AG08396 (cell line): ENCODE measurements around the gene NEIL1.

ENCODE experiments used
- DNase-seq: peaks from one replicate; pipeline ENCODE4 v3.0.0; 2012; ENCODE audit warnings: low spot score, mixed read lengths

The NEIL1 gene

DNA sequence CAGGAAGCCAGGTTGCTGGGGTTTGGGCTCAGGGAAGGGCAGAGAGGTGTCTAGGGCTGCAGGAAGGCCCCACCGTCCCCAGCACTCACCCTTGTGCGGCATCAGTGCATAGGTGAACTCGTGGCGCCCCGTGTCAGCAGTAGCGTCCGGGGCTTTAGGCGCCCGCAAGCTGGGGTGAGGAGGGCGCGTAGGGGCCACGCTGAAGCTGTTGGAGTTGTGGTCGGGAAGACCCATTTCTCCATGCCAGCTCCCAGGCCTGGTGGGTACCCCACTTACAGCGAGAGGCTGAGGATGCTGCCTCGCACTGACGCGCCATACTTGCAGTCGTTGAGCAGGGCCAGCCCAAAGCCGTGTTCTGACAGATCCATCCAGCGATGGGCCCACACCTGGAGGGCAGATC is 9.7 kb downstream of the NEIL1 start:
- no peak for DNase-seq

DNA sequence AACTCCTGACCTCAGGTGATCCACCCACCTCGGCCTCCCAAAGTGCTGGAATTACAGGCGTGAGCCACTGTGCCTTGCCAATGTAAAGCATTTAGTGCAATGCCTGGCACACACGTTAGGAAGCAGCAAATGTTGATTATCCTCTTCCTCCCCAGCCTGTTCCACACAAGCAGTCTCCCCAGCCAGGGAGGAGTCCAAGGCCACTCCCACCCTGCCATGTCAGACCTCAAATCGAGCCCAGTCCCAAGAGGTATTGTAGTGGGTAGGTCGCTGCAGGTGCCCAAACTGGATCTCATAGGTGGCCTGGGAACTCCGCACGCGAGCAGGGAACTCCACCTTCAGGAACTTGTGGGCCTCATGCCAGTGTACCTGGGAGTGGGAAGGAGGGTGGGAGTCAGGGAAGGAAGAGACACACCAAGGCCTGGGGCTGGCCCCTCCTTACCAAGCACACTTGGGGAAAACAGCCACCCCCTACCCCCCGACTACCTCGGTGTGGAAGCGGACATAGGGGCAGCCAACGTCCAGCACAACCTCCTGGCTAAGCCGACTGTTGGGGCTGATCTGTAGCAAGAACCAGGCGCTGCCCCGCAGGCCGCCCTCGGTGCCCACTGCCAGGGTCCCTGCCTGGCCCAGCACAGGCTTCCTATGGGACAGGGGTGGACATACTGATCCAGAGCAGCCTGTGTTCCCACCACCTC is 11.3 kb downstream of the NEIL1 start:
- no peak for DNase-seq

- DNase-seq, result no peak
These were observed 12.1 kb downstream of the NEIL1 start for GRCh38 chr15:75358771-75359536.

DNA sequence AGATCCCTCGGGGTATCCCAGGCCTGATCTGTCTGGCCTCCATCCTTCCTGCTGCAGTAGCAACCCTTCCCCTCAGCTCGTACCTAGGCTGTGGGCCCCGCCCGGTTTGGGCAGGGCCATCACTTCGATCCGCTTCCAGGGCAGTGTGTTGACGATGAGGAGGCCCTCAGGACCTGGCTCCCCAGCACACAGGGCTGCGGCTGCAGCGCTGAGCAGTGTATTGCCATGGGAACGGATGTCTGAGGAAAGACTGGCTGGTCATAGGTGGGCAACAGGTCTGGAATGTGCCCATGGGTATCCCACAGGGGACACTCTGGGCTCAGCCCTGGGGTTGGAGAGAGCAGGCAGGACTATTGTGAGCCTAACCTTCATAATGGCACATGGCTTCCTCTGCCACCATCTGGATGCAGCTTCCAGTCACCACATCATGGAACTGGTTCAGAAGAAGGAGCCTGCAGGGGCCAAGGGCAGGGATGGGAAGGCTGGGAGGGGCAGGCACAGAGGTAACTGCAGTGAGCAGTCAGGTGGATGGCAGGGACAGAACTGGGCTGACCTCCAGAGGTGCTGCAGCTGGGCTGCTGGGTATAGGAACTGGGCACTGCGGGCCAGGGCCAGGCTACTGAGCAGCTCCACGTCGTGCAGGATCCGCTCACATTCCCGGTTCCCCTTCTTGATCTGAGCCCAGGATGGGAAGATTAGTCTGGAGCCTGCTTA is 12.9 kb downstream of the NEIL1 start:
- DNase-seq, result no peak

DNA sequence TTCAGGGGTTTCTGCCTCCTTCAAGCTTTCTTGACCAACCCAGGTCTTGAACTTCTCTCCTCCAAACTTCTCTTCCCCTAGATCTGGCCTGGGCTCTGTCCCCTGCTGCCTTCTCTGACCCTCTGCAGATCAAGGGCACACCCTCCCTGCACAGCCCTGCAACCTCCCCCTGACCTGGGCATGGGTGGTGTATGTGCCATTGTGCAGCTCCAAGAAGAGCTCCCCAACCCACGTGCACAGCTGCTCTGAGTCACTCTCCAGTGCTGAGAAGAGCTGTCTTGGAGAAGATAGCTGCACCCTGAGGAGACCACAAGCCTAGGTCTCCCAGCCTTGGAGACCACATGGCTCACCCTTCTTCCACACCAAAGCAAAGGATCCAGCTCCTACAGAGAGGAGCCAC is 13.6 kb downstream of the NEIL1 start:
- DNase-seq, result peak; percentile 9

GRCh38 chr15:75360856-75361255 is 14.0 kb downstream of the NEIL1 start:
- no peak for DNase-seq

DNA sequence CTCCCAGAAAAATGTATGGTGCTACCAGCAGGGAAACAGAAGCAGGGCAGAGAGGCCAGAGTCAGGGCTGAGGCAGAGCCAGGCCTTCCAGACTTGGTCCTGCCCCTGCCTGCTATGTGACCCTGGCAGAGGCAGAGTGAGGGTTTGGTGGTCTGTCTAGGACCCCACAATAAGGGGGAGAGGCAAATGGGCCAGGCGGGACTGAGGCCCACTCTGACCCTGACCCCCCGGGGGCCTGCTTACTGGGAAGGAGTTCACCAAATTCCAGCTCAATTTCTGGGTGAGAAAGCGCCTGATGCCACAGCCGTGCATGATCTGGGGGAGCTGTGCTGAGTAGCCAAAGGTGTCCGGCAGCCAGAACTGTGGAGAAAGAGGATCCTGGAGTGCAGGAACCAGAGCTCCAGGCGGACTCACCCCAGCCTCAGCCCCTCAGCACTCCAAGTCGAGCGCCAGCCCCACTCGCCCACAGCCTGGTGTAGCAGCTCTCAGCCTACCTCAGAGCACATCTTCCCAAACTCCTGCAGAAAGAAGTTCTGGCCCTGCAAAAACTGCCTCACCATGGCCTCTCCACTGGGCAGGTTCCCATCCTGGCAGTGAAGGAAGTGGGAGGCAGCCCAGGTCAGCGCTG is 14.6 kb downstream of the NEIL1 start:
- no peak for DNase-seq

DNA sequence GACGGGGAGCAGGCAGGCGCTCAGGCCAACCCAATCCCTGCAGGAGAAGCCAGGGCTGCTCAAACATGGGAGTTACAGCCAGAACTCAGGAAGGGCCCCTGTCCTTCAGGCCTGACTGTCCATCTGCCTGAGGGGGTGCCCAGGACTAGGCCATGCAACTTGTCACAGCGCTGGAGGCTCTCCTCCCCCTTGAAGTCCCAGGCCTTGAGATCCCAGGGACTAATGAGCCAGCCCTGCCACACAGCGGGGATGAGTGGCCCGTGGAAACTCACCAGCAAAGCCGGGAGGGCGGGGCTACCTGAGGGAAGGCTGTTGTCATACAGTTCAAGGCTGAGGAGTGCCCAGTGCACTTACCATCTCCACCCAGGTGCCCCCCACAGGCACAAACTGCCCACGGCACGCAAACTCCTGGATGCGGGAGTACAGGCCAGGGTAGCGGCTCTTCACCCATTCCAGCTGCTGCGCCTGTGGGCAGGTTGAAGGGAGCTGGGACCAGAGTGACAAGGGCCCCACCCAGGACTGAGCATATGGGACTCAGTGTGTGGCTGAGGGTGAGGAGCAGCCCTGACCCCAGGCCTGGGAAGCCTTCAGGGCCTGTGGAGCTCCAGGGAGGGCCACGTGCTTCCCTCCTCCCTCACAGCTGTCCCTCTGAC is 15.3 kb downstream of the NEIL1 start:
- DNase-seq, result no peak

DNA sequence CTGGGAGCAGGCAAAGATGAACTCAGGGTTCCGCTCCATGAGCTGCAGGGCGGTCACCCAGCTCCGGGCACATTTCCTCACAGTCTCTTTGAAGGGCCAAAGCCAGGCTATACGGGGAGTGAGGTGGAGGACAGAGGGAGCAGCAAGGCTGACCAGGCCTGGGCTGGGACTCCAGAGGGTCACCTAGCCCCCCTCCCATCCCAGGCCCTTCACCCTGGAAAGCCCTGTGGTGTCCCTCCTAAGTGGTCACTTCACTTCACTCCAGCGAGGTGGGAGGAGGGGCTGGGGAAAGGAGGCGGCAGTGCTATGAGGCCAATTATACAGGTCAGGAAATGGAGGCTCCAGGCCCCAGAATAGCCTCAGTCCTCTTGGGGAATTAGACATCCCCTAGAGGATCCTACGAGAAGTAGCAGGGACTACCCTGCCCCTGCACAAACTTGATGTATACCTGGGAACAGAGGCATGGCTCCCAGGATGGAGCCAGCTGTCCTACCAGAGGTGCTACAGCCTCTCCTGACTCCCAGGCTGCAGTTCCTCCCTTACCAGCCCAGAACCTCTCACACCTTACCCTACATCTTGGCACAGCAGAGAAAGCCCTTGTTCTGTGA is 15.9 kb downstream of the NEIL1 start:
- no peak for DNase-seq

GRCh38 chr15:75363786-75364185 is 16.9 kb downstream of the NEIL1 start:
- no peak for DNase-seq

GRCh38 chr15:75364881-75365280 is 18.0 kb downstream of the NEIL1 start:
- no peak for DNase-seq

DNA sequence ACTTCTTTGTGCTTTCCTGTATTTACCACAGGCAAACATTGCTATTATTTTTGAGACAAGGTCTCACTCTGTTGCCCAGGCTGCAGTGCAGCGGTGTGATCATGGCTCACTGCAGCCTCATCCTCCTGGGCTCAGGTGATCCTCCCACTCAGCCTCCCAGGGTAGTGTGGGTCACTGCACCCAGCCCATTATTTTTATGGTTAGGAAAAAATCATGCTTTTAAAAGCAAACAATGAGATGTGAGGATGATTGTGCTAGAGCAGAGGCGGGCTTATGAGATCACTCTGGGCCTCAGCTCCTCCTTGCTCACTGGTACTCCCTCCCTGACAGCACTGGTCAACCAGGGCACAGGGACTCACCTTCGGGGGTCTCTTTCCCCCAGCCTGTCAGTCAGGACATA is 19.3 kb downstream of the NEIL1 start:
- DNase-seq, result no peak

DNA sequence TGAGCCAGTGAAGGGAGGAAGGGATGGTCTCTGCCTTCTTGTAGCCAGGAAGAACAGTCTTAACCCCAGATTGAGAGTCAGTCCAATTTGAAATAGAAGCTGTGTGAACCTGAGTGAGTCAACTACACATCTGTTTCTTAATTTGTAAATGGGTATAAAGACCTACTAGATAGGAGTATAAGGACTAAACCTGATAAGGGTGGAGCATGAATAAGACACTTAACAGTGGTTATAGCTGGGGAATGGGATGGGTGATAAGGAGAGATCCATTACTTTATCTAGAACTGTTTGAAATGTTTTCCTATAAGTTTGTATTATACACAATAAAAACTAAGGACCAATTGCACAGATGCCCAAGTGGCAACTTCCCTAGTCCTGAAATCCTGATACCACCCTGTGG is 20.2 kb downstream of the NEIL1 start:
- DNase-seq, result no peak

GRCh38 chr15:75367406-75367912 is 20.6 kb downstream of the NEIL1 start:
- no peak for DNase-seq

DNA sequence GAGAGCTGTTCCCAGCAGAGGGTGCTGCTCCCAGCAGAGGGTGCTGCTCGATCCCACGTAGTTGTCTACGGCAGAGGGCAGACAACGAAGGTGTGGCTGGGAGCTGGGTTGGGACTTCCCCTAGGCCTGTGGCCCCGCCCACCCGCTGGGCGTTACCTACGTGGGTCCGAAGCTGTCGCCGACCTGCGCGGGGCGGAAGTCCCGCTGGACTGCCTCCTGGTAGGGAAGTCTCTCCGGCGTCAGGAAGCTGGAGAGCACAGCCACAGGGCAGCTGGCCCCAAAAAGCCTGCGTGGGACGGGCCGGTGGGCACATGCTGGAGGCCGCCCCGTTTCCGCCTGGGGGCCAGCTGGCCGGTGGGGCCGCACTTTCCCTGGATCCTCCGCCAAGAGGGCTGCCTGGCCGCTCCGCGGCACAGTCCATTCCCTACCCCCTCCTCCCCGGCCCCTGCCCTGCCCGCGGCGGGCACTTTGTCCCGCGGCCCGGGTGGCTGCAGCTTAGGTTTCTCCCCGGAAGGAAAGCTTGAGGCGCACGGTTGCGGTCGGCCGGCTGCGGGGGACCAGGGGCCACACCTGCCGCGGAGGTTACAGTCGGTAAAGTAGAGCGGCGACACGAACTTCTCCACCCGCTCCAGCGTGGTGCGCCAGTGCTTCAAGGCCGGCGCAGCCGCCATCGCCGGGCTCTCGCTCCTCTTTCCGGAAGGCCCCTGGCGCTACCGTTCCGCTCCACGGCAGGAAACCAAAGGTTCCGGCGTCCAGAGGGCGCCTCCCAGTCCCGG is 21.3 kb downstream of the NEIL1 start, which contains the start of gene MAN2C1:
Gene MAN2C1, minus strand, starts transcription at position 695 of the 776 bp plus-strand sequence. Its CDS starts 24 bp downstream, at position 671.
- peak; percentile 94 for DNase-seq

- peak; percentile 21 for DNase-seq
These were observed 21.9 kb downstream of the NEIL1 start for GRCh38 chr15:75368689-75369239.

GRCh38 chr15:75369897-75370581 is 23.2 kb downstream of the NEIL1 start:
- DNase-seq, result no peak

- DNase-seq, result no peak
These were observed 24.6 kb downstream of the NEIL1 start for GRCh38 chr15:75371486-75371885.

- DNase-seq, result no peak
These were observed 25.3 kb downstream of the NEIL1 start for GRCh38 chr15:75371901-75372688.
